ENCODE measurements around the gene SIL1. TPM values are rescaled to one million over a fixed set of nuclear protein-coding genes. Genes with fewer than 3 reads are reported as not detected.

The SIL1 gene
- total RNA-seq, 2 donors from 2014 or later: 17.2 to 20.2 TPM

GRCh38 chr5:138911441-138911840 lies 286.7 kb downstream of the SIL1 start:
- Mint-ChIP-seq H3K27me3 (ENCODE audit: insufficient read depth) (no peaks in the 10 kb centered on the region), H3K9me3 (no peaks in the 10 kb centered on the region), H3K4me3 (no peak overlapping the region), H3K4me1 (peaks cover 5% of the 10 kb centered on the region), H3K27ac (no peak overlapping the region), H3K36me3 (ENCODE audit: low read depth) (peaks cover 54% of the 10 kb centered on the region)
- Histone ChIP-seq H3K4me3 (ENCODE audit: low read length) (no peak overlapping the region), H3K9me3 (ENCODE audit: control insufficient read depth, low read length) (no peaks in the 10 kb centered on the region), H3K36me3 (ENCODE audit: control insufficient read depth, insufficient read depth, low read length) (peaks cover 58% of the 10 kb centered on the region), H3K9ac (ENCODE audit: extremely low read depth, low read length, poor library complexity, severe bottlenecking) (no peak overlapping the region), H3K27ac (ENCODE audit: low read depth, low read length) (no peak overlapping the region), H3K27me3 (ENCODE audit: control insufficient read depth, insufficient read depth, low read length, poor library complexity, severe bottlenecking) (no peaks in the 10 kb centered on the region), H3K4me1 (ENCODE audit: control insufficient read depth, insufficient read depth, low read length) (no peaks in the 10 kb centered on the region)
- no peak for DNase-seq
- TF ChIP-seq CTCF (conservative IDR thresholded peaks at IDR 0.05): no peak

- H3K9me3 ChIP-seq (ENCODE audit: control insufficient read depth, low read length): no peaks in the 10 kb centered on the region
- H3K27me3 Mint-ChIP-seq (ENCODE audit: insufficient read depth): no peaks in the 10 kb centered on the region
- no peak for TF ChIP-seq CTCF (conservative IDR thresholded peaks at IDR 0.05)
- 93 to 100% methylated on average over 4 to 7 of the region's 7 CpGs for WGBS, 2 experiments (ENCODE audit: insufficient coverage in 1 of 2, insufficient read length in 1 of 2)
- H3K36me3 ChIP-seq (ENCODE audit: control insufficient read depth, insufficient read depth, low read length): peaks cover 66% of the 10 kb centered on the region
- H3K9me3 Mint-ChIP-seq: no peaks in the 10 kb centered on the region
- no peak overlapping the region for H3K4me3 ChIP-seq (ENCODE audit: low read length)
- H3K4me3 Mint-ChIP-seq: no peak overlapping the region
- peaks cover 5% of the 10 kb centered on the region for H3K4me1 Mint-ChIP-seq
- peak overlapping the region; percentile 18 for H3K27ac Mint-ChIP-seq
- H3K27ac ChIP-seq (ENCODE audit: low read depth, low read length): no peak overlapping the region
- H3K4me1 ChIP-seq (ENCODE audit: control insufficient read depth, insufficient read depth, low read length): no peaks in the 10 kb centered on the region
- DNase-seq: no peak
- no peaks in the 10 kb centered on the region for H3K27me3 ChIP-seq (ENCODE audit: control insufficient read depth, insufficient read depth, low read length, poor library complexity, severe bottlenecking)
- H3K9ac ChIP-seq (ENCODE audit: extremely low read depth, low read length, poor library complexity, severe bottlenecking): no peak overlapping the region
- peaks cover 56% of the 10 kb centered on the region for H3K36me3 Mint-ChIP-seq (ENCODE audit: low read depth)
Measured at GRCh38 chr5:138910546-138911185, 287.5 kb downstream of the SIL1 start.

GRCh38 chr5:138909734-138910133 lies 288.4 kb downstream of the SIL1 start:
- Histone ChIP-seq H3K36me3 (ENCODE audit: control insufficient read depth, insufficient read depth, low read length) (peaks cover 66% of the 10 kb centered on the region), H3K27ac (ENCODE audit: low read depth, low read length) (no peak overlapping the region), H3K9me3 (ENCODE audit: control insufficient read depth, low read length) (no peaks in the 10 kb centered on the region), H3K27me3 (ENCODE audit: control insufficient read depth, insufficient read depth, low read length, poor library complexity, severe bottlenecking) (no peaks in the 10 kb centered on the region), H3K4me1 (ENCODE audit: control insufficient read depth, insufficient read depth, low read length) (no peaks in the 10 kb centered on the region), H3K9ac (ENCODE audit: extremely low read depth, low read length, poor library complexity, severe bottlenecking) (no peak overlapping the region), H3K4me3 (ENCODE audit: low read length) (no peak overlapping the region)
- Mint-ChIP-seq H3K27ac (no peak overlapping the region), H3K9me3 (no peaks in the 10 kb centered on the region), H3K4me1 (peaks cover 5% of the 10 kb centered on the region), H3K27me3 (ENCODE audit: insufficient read depth) (no peaks in the 10 kb centered on the region), H3K4me3 (no peak overlapping the region), H3K36me3 (ENCODE audit: low read depth) (peaks cover 57% of the 10 kb centered on the region)
- DNase-seq: no peak
- 92 to 97% methylated on average over 2 of the region's 2 CpGs for WGBS, 2 experiments (ENCODE audit: insufficient coverage in 1 of 2, insufficient read length in 1 of 2)
- TF ChIP-seq CTCF (conservative IDR thresholded peaks at IDR 0.05): no peak

All from endodermal cell (in vitro differentiated cells).